ENCODE measurements around the gene GNL2. TPM values are rescaled to one million over a fixed set of nuclear protein-coding genes. Genes with fewer than 3 reads are reported as not detected.

GNL2 gene
- total RNA-seq, 1 donor from 2014 or later = 64.5 TPM

GRCh38 chr1:37517569-37517968, 78.2 kb downstream of the GNL2 start:
- no peak for TF ChIP-seq CTCF (IDR thresholded peaks at IDR 0.05; ENCODE audit: insufficient read depth, low read length, severe bottlenecking)
- FAIRE-seq (no peak), DNase-seq (ENCODE audit: low read depth) (no peak)
- Histone ChIP-seq H3K4me3 (ENCODE audit: low read depth, low read length) (no peak overlapping the region), H3K27me3 (ENCODE audit: control insufficient read depth, insufficient read depth, low read length) (no peaks in the 10 kb centered on the region), H3K36me3 (ENCODE audit: control insufficient read depth, insufficient read depth, low read length) (peaks cover 1% of the 10 kb centered on the region)

Other genes starting within 250 kb of the GNL2 start
- 14.2 and 24.2 TPM in 2 replicates for gene ZC3H12A, start 121.4 kb downstream of the GNL2 start, total RNA-seq
- gene MEAF6, start 81.2 kb downstream of the GNL2 start, total RNA-seq = 50.1 and 74.5 TPM in 2 replicates
- gene SNIP1, start 41.6 kb downstream of the GNL2 start, total RNA-seq = 11.3 and 16.9 TPM in 2 replicates
- under 0.01 and 0.26 TPM in 2 replicates for gene DNALI1, start 39.0 kb downstream of the GNL2 start, total RNA-seq
- gene RSPO1, start 39.0 kb upstream of the GNL2 start, total RNA-seq = not detected in 2 replicates
- 0.26 and 0.38 TPM in 2 replicates for gene CDCA8, start 96.6 kb upstream of the GNL2 start, total RNA-seq
- gene EPHA10, start 169.2 kb upstream of the GNL2 start, total RNA-seq = 0.13 and 0.26 TPM in 2 replicates
- gene MANEAL, start 197.9 kb upstream of the GNL2 start, total RNA-seq = 0.26 TPM in 2 replicates
- gene C1orf122, start 211.9 kb upstream of the GNL2 start, total RNA-seq = 18.8 and 26.1 TPM in 2 replicates
- gene YRDC, start 212.3 kb upstream of the GNL2 start, total RNA-seq = 25.6 and 47.9 TPM in 2 replicates

Measured in bronchial epithelial cell (primary cell).